H9 (cell line): ENCODE data around the gene TBXAS1. TPM values are rescaled to one million over a fixed set of nuclear protein-coding genes. Genes with fewer than 3 reads are reported as not detected.
A peak's percentile ranks its signal among the peaks of the same experiment; 100 is the strongest.

ENCODE experiments used
- DNase-seq: peaks from one replicate; pipeline ENCODE4 v3.0.0-alpha.2; 2017
- H2AFZ ChIP-seq: one replicate; pipeline ENCODE4 v1.6.1; 2013; ENCODE audit warnings: mild to moderate bottlenecking, low read length, control low read depth, moderate library complexity
- H2AK5ac ChIP-seq: 2 replicates; pipeline ENCODE4 v1.6.1; 2013; ENCODE audit warnings: low read length, control low read depth, mixed read lengths; ENCODE audit not compliant: insufficient read length
- H2BK120ac ChIP-seq: one replicate; pipeline ENCODE4 v1.6.1; 2013; ENCODE audit warnings: low read depth, mild to moderate bottlenecking, low read length, control low read depth, inconsistent platforms; ENCODE audit not compliant: poor library complexity, severe bottlenecking
- H2BK12ac ChIP-seq: 2 replicates; pipeline ENCODE4 v1.6.1; 2013; ENCODE audit warnings: low read length, control low read depth, mixed read lengths, low read depth; ENCODE audit not compliant: insufficient read length
- H2BK15ac ChIP-seq: 2 replicates; pipeline ENCODE4 v1.6.1; 2013; ENCODE audit warnings: low read depth, low read length, control low read depth
- H2BK20ac ChIP-seq: one replicate; pipeline ENCODE4 v1.6.1; 2013; ENCODE audit warnings: low read depth, mild to moderate bottlenecking, low read length, control low read depth, inconsistent platforms; ENCODE audit not compliant: poor library complexity, severe bottlenecking
- H2BK5ac ChIP-seq: 2 replicates; pipeline ENCODE4 v1.6.1; 2013; ENCODE audit warnings: low read length, control low read depth, mixed read lengths; ENCODE audit not compliant: insufficient read length
- H3K14ac ChIP-seq: 2 replicates; pipeline ENCODE4 v1.6.1; 2013; ENCODE audit warnings: low read length, control low read depth; ENCODE audit not compliant: insufficient read depth
- H3K18ac ChIP-seq: 2 replicates; pipeline ENCODE4 v1.6.1; 2013; ENCODE audit warnings: low read depth, mild to moderate bottlenecking, mixed read lengths, low read length, control low read depth; ENCODE audit not compliant: insufficient read length
- H3K23ac ChIP-seq: 2 replicates; pipeline ENCODE4 v1.6.1; 2013; ENCODE audit warnings: low read length, control low read depth, mixed read lengths, low read depth; ENCODE audit not compliant: insufficient read length
- H3K23me2 ChIP-seq: 2 replicates; pipeline ENCODE4 v1.6.1; 2013; ENCODE audit warnings: low read depth, mild to moderate bottlenecking, mixed read lengths, low read length, control low read depth; ENCODE audit not compliant: insufficient read length, poor library complexity, severe bottlenecking
- H3K27ac ChIP-seq: 2 replicates; pipeline ENCODE4 v1.5.1; 2013; ENCODE audit warnings: low read length, control low read depth, mixed read lengths, low read depth; ENCODE audit not compliant: insufficient read length
- H3K27me3 ChIP-seq: 2 replicates; pipeline ENCODE4 v1.6.1; 2013; ENCODE audit warnings: low read length, control low read depth, inconsistent platforms; ENCODE audit not compliant: insufficient read depth
- H3K4ac ChIP-seq: 2 replicates; pipeline ENCODE4 v1.6.1; 2013; ENCODE audit warnings: low read depth, mild to moderate bottlenecking, control low read depth, inconsistent platforms, low read length, moderate library complexity
- H3K4me1 ChIP-seq: 2 replicates; pipeline ENCODE4 v1.6.1; 2013; ENCODE audit warnings: low read length, control low read depth, inconsistent platforms; ENCODE audit not compliant: insufficient read depth
- H3K4me2 ChIP-seq: 2 replicates; pipeline ENCODE4 v1.6.1; 2013; ENCODE audit warnings: low read length, control low read depth, mixed read lengths; ENCODE audit not compliant: insufficient read length, insufficient read depth
- H3K56ac ChIP-seq: 2 replicates; pipeline ENCODE4 v1.6.1; 2013; ENCODE audit warnings: low read depth, mild to moderate bottlenecking, mixed read lengths, low read length, control low read depth; ENCODE audit not compliant: insufficient read length
- H3K79me1 ChIP-seq: 2 replicates; pipeline ENCODE4 v1.6.1; 2013; ENCODE audit warnings: low read depth, mild to moderate bottlenecking, moderate library complexity, low read length, control low read depth, inconsistent platforms; ENCODE audit not compliant: insufficient read depth, poor library complexity, severe bottlenecking
- H3K79me2 ChIP-seq: 2 replicates; pipeline ENCODE4 v1.6.1; 2013; ENCODE audit warnings: low read length, control low read depth, inconsistent platforms; ENCODE audit not compliant: insufficient read depth
- H3K9ac ChIP-seq: 2 replicates; pipeline ENCODE4 v1.6.1; 2013; ENCODE audit warnings: low read length, control low read depth, mixed read lengths; ENCODE audit not compliant: insufficient read length; ENCODE audit errors: extremely low read depth
- H3K9me3 ChIP-seq: one replicate; pipeline ENCODE4 v1.6.1; 2013; ENCODE audit warnings: low read depth, low read length, inconsistent platforms; ENCODE audit not compliant: control insufficient read depth
- H3T11ph ChIP-seq: one replicate; pipeline ENCODE4 v1.6.1; 2013; ENCODE audit warnings: mild to moderate bottlenecking, low read length, control low read depth, inconsistent platforms
- H4K20me1 ChIP-seq: one replicate; pipeline ENCODE4 v1.6.1; 2013; ENCODE audit not compliant: control insufficient read depth, insufficient read length, insufficient read depth
- H4K5ac ChIP-seq: 2 replicates; pipeline ENCODE4 v1.6.1; 2013; ENCODE audit warnings: low read depth, mild to moderate bottlenecking, mixed read lengths, low read length, control low read depth; ENCODE audit not compliant: insufficient read length
- H4K8ac ChIP-seq: replicated peaks from 2 replicates; pipeline ENCODE4 v1.6.1; 2013; ENCODE audit warnings: low read length, control low read depth, mixed read lengths, low read depth; ENCODE audit not compliant: insufficient read length
- H4K91ac ChIP-seq: 2 replicates; pipeline ENCODE4 v1.6.1; 2013; ENCODE audit warnings: low read depth, mild to moderate bottlenecking, moderate library complexity, mixed read lengths, low read length, control low read depth; ENCODE audit not compliant: insufficient read length
- H3K27ac Mint-ChIP-seq, 3 experiments: 2 replicates in 2 of 3; 3 replicates in 1 of 3; pipeline ENCODE4 v1.8.0; 2020 to 2021; ENCODE audit warnings: mixed read lengths in 3 of 3, mild to moderate bottlenecking in 1 of 3, moderate library complexity in 1 of 3
- H3K27me3 Mint-ChIP-seq: 2 replicates; pipeline ENCODE4 v1.8.0; 2021; ENCODE audit warnings: low read depth, mild to moderate bottlenecking, moderate library complexity, mixed read lengths
- H3K36me3 Mint-ChIP-seq, 3 experiments: 2 replicates in 2 of 3; 3 replicates in 1 of 3; pipeline ENCODE4 v1.8.0; 2020 to 2021; ENCODE audit warnings: low read depth in 3 of 3, mixed read lengths in 3 of 3; ENCODE audit not compliant: insufficient read depth in 1 of 3
- H3K4me1 Mint-ChIP-seq, 2 experiments: 2 replicates each; pipeline ENCODE4 v1.8.0; 2020; ENCODE audit warnings: mixed read lengths in 2 of 2
- H3K4me3 Mint-ChIP-seq, 2 experiments: 2 replicates in 1 of 2; 3 replicates in 1 of 2; pipeline ENCODE4 v1.8.0; 2020 to 2021; ENCODE audit warnings: mild to moderate bottlenecking in 2 of 2, mixed read lengths in 2 of 2, moderate library complexity in 1 of 2
- H3K9me3 Mint-ChIP-seq, 2 experiments: 2 replicates in 1 of 2; 3 replicates in 1 of 2; pipeline ENCODE4 v1.8.0; 2020; ENCODE audit warnings: mild to moderate bottlenecking in 2 of 2, mixed read lengths in 2 of 2, moderate library complexity in 1 of 2
- CTCF ChIP-seq: fragments of 200-600 bp; sonication (generic); conservative IDR thresholded peaks from 3 replicates; pipeline ENCODE4 v1.8.0; 2021; ENCODE audit warnings: antibody characterized with exemption, mild to moderate bottlenecking
- WGBS: extraction: QIAGEN DNeasy Blood & Tissue Kit; methylation state at CpG from one replicate; pipeline ENCODE4 v1.1.7; 2013; ENCODE audit warnings: missing lambda C conversion rate, low lambda C conversion rate, mixed read lengths; ENCODE audit not compliant: insufficient read length; ENCODE audit errors: extremely low coverage; 5-methylcytosine and 5-hydroxymethylcytosine counted together
- total RNA-seq: library from RNA; stranded (reverse); gene quantifications from 2 replicates; pipeline ENCODE4 v1.2.1, GENCODE V29; 2021

TBXAS1 gene
- total RNA-seq, 1 experiment from 2014 or later = 0.39 TPM

- no peak overlapping the region for H4K5ac ChIP-seq
- H4K20me1 ChIP-seq = no peaks in the 10 kb centered on the region
- no peak overlapping the region for H3K27ac ChIP-seq
- no peak overlapping the region for H3T11ph ChIP-seq
- H3K27me3 ChIP-seq = no peaks in the 10 kb centered on the region
- no peak overlapping the region for H3K18ac ChIP-seq
- H2AK5ac ChIP-seq = no peak overlapping the region
- H3K79me2 ChIP-seq = no peaks in the 10 kb centered on the region
- H3K36me3 Mint-ChIP-seq = peaks cover 0 to 4% (median 0%) of the 10 kb centered on the region in 3 experiments; a peak in 1 of 7 replicates
- H3K23me2 ChIP-seq = no peaks in the 10 kb centered on the region
- H4K91ac ChIP-seq = no peak overlapping the region
- H3K9me3 ChIP-seq = no peaks in the 10 kb centered on the region
- H3K4ac ChIP-seq = no peak overlapping the region
- H2BK15ac ChIP-seq = no peak overlapping the region
- H3K14ac ChIP-seq = no peak overlapping the region; the same call in 1 of the 2 replicates
- H2AFZ ChIP-seq = no peak overlapping the region
- H3K9me3 Mint-ChIP-seq = no peaks in the 10 kb centered on the region
- H3K4me1 ChIP-seq = no peaks in the 10 kb centered on the region
- no peak overlapping the region for H4K8ac ChIP-seq
- H2BK20ac ChIP-seq = no peak overlapping the region
- H3K4me2 ChIP-seq = no peak overlapping the region
- no peak overlapping the region for H2BK120ac ChIP-seq
- no peaks in the 10 kb centered on the region for H3K79me1 ChIP-seq
- TF ChIP-seq CTCF = no peak
- no peaks in the 10 kb centered on the region; the same call in 1 of the 2 replicates for H3K27me3 Mint-ChIP-seq
- H3K9ac ChIP-seq = no peak overlapping the region
- WGBS = no CpG with 5 or more reads among the region's 8 CpGs
- H2BK5ac ChIP-seq = no peak overlapping the region
- DNase-seq = no peak
- no peak overlapping the region for H2BK12ac ChIP-seq
- H3K56ac ChIP-seq = no peak overlapping the region
- H3K27ac Mint-ChIP-seq = peak overlapping the region in 1 of 3 experiments; percentile 68; a peak in 1 of 7 replicates
- H3K23ac ChIP-seq = no peak overlapping the region
- H3K4me3 Mint-ChIP-seq = no peak overlapping the region
- H3K4me1 Mint-ChIP-seq = no peaks in the 10 kb centered on the region
Observed at GRCh38 chr7:140021603-140022002, 192.5 kb downstream of the TBXAS1 start.
